GM18867 (cell line): ENCODE measurements around the gene VASH1.
A peak's percentile ranks its signal among the peaks of the same experiment; 100 is the strongest.
"Not testable (repeated sequence)": the region's sequence is repeated elsewhere in the genome, so short reads cannot be mapped to it uniquely, and the experiment has no call there.

Experiments
- ATAC-seq: cut with Tn5 transposase; IDR thresholded peaks from one replicate; pipeline ENCODE4 v1.9.1; 2021; ENCODE audit warnings: mild to moderate bottlenecking, moderate library complexity; ENCODE audit not compliant: unreplicated experiment

The VASH1 gene

GRCh38 chr14:76761136-76761959 is at the start of gene VASH1:
VASH1 (plus strand) TSS chr14:76761468; CDS start chr14:76762822, 1,354 bp downstream.
- peak; percentile 83 for ATAC-seq

DNA sequence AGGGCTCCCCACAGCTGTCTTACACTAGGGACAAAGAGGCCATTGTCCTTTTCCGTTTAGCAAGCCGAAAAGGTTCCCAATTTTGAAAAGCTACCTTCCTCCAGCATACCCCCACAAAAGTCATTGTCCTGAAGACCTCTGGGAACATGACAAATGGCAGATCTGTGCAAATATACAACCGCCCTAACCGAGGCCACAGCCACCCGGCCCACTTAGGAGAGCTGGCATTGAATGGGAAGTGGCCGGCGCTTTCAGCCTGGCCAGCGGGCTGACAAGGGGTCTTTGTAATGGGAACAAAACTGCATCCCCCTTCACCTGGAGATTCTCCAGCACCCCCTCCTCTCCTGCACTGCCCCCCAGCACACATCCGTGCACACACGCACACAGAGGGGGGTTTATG is 48.1 kb upstream of the VASH1 start:
- ATAC-seq, result no peak

GRCh38 chr14:76714470-76714869 is 46.8 kb upstream of the VASH1 start:
- ATAC-seq, result no peak

DNA sequence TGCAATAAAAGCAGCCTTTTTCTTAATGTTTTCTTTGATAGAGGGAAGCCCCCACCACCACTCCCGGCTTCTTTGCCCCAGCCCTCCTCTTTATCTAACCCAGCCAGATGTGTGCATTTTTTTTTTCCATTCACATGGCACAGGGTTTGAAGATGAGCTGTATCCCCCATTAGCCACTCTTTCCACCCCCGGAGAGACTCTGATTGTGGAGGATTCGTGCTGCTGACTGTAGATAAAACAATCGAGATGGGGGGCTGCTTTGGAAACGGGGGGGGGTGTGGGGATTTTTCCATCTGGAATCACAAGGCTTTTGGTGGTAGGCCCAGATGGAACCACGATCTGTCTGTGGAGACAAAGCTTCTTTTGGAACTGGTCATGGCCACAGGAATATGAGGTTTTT is 46.2 kb upstream of the VASH1 start:
- ATAC-seq, result no peak

- ATAC-seq, result no peak
Measured at GRCh38 chr14:76715511-76716081, 45.7 kb upstream of the VASH1 start.

GRCh38 chr14:76716285-76716684 is 45.0 kb upstream of the VASH1 start:
- ATAC-seq, result no peak

- no peak for ATAC-seq
Measured at GRCh38 chr14:76717508-76718290, 43.6 kb upstream of the VASH1 start.

DNA sequence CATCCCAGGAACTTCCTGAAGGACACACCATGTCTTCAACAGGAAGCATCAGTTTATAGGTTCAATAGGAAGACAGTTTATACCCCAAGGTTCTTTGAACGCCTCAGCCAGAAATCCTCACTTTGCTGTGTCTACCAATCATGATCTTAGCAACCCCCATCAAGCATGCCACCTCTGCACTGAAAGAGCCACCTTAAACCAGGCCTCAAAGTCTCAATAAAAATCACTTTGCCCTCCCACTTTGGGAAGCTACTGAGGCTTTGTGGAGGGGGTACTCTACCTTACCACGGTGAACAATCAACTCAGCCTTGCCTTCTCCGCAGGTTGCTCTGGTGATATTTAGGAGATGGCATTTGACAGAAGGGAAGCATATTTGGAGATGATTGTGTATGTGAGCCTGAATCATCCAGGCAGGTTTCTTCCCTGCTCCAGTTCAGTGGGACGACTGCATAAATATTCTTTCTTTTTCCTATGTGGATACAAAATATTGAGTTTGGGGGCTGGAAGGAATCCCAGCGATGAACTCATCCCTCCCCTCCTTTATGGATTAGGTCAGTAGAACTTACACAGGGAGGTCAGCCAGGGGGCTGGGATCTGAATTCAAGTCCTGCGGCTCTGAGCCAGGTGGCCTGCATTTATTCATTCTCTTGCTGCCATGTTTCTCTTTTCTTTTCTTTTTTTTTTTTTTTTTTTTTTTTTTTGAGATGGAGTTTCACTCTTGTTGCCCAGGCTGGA is 42.8 kb upstream of the VASH1 start:
- no peak for ATAC-seq

GRCh38 chr14:76719666-76720065 is 41.6 kb upstream of the VASH1 start:
- no peak for ATAC-seq

- no peak for ATAC-seq
Measured at GRCh38 chr14:76720382-76720813, 40.9 kb upstream of the VASH1 start.

- ATAC-seq, result not testable (repeated sequence)
Measured at GRCh38 chr14:76721506-76721905, 39.8 kb upstream of the VASH1 start.

DNA sequence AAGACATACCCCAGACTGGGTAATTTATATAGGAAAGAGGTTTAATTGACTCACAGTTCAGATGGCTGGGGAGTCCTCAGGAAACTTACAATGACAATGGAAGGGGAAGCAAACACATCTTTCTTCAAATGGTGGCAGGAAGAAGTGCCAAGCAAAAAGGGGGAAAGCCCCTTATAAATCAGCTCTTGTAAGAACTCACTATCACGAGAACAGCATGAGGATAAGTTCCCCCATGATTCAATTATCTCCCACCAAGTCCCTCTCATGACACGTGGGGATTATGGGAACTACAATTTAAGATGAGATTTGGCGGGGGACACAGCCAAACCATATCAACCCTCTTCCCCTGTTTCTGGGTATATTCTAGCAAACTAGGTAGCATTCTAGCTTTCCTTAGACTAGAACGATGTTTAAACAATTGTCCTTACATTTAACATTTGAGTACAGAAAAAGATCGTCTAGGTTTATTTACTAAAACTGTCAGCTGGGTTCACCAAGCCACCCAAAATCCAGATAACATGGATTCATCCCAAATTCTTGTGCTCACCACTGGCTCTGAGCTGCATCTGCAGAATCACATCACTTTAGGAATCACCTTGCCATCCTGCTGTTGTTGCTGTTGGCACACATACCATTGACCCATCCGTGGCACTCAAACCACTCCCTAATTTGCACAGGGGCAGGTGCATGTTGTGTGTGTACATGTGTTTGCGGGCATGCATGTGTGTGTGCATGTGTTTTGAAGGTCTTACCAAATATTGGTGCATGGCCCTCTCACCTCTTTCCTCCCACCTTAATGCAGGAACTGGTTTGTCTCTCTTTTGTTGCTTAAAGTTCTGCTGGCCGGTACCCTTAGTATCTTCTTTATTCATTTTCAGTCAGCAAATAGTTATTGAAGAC is 36.4 kb upstream of the VASH1 start:
- no peak for ATAC-seq

DNA sequence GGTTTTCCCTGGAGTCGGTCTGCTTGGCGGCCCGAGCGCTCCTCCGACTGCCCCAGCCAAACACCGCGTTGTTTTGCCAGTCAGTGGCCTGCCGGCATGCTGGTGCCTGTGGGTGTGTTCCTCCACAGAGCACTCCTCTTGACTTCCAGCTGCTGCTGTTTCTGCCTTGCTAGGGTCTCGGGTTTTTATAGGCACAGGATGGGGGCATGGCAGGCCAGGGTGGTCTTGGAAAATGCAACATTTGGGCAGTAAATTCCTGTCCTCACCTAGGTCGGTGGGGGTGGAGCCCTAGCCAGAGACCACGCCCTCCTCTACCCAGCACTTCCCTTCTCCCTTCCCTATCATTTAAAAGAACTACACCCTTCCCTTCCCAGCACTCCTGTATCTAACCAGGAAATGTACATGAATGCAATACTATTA is 34.7 kb upstream of the VASH1 start:
- ATAC-seq, result no peak

DNA sequence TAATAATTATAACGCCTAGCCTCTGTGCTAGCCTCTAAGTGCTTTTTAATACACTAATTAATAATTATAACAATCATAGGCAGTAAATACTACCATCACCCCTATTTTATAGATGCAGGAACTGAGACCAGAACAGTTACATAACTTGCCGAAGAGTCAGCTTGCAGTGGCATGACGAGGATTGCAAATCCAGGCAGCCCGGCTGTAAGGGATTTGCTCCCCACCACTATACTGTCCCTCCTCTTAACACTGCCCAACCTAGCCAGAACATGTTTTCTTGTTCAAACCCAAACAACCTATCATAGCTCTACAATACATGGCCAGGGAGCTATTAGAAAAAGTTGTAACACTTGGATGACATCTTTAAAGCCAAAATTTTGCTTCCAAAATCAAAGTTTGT is 33.9 kb upstream of the VASH1 start:
- no peak for ATAC-seq

DNA sequence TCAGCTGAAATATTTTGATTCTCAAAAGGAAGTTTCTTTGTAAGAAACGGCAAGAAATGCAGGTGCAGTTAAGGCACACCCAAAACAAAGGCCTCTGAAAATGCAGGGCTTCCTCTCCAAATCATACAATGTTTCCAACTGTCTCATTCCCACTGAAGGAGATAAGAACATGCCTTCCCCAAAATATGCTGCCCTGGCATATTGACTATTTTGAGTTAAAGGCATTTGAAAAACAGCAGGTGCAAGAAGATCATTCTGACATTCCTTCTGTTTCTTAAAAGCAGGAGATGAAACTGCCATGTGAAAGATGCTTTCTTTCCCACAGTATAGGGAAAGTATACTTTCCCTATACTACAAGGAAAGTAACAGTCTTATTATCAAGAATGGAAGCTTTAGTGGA is 33.4 kb upstream of the VASH1 start:
- no peak for ATAC-seq

GRCh38 chr14:76729258-76729657 is 32.0 kb upstream of the VASH1 start:
- ATAC-seq, result no peak

DNA sequence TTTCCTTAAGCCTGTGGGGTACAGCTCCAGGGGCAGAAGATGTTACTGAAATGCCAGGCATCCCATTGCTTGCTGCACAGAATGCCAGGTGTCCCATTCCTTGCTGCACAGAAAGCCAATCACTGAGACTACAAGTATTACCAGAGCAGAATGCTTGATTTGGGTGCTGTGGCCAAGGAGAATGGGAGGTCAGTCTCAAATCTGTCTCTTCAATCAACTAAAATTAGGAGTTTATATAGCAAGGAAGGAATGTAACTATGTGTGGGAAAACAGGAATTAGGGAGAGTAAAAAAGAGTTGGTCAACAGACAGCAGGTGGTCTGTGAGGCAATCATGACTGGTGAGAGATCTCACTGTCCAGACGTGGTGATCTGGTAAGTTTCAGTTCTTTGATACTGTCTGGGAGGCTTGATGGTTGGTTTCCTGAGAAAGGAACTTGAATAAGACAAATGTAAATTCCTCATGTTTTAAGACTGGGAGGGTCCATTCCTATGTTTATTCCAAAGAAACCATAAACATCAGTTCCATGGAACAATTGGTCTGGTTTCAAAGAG is 31.2 kb upstream of the VASH1 start:
- no peak for ATAC-seq

DNA sequence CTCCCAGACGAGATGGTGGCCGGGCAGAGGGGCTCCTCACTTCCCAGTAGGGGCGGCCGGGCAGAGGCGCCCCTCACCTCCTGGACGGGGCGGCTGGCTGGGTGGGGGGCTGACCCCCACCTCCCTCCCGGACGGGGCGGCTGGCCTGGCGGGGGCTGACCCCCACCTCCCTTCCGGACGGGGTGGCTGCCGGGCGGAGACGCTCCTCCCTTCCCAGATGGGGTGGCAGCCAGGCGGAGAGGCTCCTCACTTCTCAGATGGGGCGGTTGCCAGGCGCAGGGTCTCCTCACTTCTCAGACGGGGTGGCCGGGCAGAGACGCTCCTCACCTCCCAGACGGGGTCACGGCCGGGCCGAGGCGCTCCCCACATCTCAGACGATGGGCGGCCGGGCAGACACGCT is 26.8 kb upstream of the VASH1 start:
- ATAC-seq, result not testable (repeated sequence)

DNA sequence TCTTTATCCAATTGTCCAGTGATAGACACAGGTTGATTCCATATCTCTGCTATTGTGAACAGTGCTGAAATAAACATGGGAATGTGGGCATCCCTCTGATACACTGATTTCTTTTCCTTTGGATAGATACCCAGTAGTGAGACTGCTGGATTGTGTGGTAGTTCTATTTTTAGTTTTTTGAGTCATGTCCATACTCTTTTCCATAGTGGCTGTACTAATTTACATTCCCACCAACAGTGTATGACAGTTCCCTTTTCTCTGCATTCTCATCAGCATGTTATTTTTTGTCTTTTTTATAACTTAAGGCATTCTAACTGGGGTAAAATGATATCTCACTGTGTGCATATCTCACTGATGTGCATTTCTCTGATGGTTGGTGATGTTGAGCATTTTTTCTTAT is 24.8 kb upstream of the VASH1 start:
- no peak for ATAC-seq

DNA sequence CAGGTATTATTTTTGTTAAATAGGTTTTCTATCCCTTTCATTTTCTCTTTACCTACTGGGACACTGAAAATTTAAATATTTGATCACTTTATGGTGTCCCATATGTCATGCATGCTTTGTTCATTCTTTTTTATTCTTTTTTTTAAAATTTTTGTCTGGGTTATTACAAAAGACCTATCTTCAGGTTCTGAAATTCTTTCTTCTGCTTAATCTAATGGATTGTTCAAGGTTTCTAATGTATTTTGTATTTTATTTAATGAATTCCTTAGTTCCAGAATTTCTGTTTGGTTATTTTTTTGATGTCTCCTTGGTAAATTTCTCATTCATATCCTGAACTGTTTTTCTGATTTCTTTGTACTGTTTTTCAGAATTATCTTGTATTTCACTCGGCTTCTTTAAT is 20.2 kb upstream of the VASH1 start:
- ATAC-seq, result no peak
